Suprapubic skin (tissue), 3 donors: ENCODE measurements around the gene ZFP36L1.

Experiments used
- CTCF ChIP-seq, 2 donors: fragments of 200-600 bp in 1 of 2; fragments of 450-650 bp in 1 of 2; sonication (generic) in 1 of 2; IDR thresholded peaks; one replicate each; pipeline ENCODE4 v1.5.1; 2016 to 2019; ENCODE audit warnings: antibody characterized with exemption in 2 of 2, mild to moderate bottlenecking in 1 of 2, moderate library complexity in 1 of 2
- POLR2AphosphoS5 ChIP-seq, 3 donors: sonication (generic); formaldehyde crosslinking; IDR thresholded peaks; one replicate each; pipeline ENCODE4 v1.6.1; 2017; ENCODE audit warnings: antibody characterized with exemption in 3 of 3

GRCh38 chr14:68771631-68772030, 21.2 kb downstream of the ZFP36L1 start:
- no peak for TF ChIP-seq CTCF (IDR thresholded peaks at IDR 0.05)
- peak in 1 of 3 donors; percentile 38 for TF ChIP-seq POLR2AphosphoS5 (IDR thresholded peaks at IDR 0.05)
